ENCODE measurements around the gene MST1R.

DNA sequence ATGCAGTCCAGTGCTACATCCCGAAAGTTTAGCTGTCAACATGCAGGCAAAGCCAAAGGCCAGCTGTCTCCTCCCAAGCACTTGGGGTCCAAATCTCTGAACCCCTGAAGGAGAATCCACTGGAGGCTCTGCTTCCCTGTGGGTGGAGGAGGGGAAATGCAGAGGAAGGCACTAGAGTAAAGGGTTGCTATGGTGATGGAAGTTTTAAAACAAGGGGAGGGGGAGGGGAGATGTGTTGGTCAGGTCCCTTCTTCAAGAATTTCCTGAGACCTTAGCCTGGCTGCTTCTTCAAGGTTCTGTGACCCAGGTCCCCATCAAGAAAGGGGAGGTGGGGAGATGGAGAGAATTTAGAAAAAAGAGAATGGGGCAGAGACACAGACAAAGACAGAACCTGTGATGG, 36.3 kb downstream of the MST1R start:
- TF ChIP-seq, protein P1, sequence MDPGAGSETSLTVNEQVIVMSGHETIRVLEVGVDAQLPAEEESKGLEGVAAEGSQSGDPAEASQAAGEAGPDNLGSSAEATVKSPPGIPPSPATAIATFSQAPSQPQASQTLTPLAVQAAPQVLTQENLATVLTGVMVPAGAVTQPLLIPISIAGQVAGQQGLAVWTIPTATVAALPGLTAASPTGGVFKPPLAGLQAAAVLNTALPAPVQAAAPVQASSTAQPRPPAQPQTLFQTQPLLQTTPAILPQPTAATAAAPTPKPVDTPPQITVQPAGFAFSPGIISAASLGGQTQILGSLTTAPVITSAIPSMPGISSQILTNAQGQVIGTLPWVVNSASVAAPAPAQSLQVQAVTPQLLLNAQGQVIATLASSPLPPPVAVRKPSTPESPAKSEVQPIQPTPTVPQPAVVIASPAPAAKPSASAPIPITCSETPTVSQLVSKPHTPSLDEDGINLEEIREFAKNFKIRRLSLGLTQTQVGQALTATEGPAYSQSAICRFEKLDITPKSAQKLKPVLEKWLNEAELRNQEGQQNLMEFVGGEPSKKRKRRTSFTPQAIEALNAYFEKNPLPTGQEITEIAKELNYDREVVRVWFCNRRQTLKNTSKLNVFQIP (CRISPR knock-in tag; IDR thresholded peaks at IDR 0.05; ENCODE audit: borderline replicate concordance, low read depth): no peak
- no peak for TF ChIP-seq ISL1 (CRISPR knock-in tag; IDR thresholded peaks at IDR 0.05)
- TF ChIP-seq, protein P2, sequence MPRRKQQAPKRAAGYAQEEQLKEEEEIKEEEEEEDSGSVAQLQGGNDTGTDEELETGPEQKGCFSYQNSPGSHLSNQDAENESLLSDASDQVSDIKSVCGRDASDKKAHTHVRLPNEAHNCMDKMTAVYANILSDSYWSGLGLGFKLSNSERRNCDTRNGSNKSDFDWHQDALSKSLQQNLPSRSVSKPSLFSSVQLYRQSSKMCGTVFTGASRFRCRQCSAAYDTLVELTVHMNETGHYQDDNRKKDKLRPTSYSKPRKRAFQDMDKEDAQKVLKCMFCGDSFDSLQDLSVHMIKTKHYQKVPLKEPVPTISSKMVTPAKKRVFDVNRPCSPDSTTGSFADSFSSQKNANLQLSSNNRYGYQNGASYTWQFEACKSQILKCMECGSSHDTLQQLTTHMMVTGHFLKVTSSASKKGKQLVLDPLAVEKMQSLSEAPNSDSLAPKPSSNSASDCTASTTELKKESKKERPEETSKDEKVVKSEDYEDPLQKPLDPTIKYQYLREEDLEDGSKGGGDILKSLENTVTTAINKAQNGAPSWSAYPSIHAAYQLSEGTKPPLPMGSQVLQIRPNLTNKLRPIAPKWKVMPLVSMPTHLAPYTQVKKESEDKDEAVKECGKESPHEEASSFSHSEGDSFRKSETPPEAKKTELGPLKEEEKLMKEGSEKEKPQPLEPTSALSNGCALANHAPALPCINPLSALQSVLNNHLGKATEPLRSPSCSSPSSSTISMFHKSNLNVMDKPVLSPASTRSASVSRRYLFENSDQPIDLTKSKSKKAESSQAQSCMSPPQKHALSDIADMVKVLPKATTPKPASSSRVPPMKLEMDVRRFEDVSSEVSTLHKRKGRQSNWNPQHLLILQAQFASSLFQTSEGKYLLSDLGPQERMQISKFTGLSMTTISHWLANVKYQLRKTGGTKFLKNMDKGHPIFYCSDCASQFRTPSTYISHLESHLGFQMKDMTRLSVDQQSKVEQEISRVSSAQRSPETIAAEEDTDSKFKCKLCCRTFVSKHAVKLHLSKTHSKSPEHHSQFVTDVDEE (CRISPR knock-in tag; IDR thresholded peaks at IDR 0.05): no peak
- TF ChIP-seq BACH2 (CRISPR knock-in tag; IDR thresholded peaks at IDR 0.05; ENCODE audit: borderline replicate concordance): no peak
- no peak for TF ChIP-seq PPARA (CRISPR knock-in tag; IDR thresholded peaks at IDR 0.05; ENCODE audit: borderline replicate concordance)
- TF ChIP-seq, protein P3, sequence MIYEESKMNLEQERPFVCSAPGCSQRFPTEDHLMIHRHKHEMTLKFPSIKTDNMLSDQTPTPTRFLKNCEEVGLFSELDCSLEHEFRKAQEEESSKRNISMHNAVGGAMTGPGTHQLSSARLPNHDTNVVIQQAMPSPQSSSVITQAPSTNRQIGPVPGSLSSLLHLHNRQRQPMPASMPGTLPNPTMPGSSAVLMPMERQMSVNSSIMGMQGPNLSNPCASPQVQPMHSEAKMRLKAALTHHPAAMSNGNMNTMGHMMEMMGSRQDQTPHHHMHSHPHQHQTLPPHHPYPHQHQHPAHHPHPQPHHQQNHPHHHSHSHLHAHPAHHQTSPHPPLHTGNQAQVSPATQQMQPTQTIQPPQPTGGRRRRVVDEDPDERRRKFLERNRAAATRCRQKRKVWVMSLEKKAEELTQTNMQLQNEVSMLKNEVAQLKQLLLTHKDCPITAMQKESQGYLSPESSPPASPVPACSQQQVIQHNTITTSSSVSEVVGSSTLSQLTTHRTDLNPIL (CRISPR knock-in tag; IDR thresholded peaks at IDR 0.05; ENCODE audit: low read depth): no peak
- no peak for TF ChIP-seq GLIS3 (CRISPR knock-in tag; IDR thresholded peaks at IDR 0.05)
- TF ChIP-seq ARNTL (CRISPR knock-in tag; IDR thresholded peaks at IDR 0.05; ENCODE audit: borderline replicate concordance, low read depth): no peak
- TF ChIP-seq, protein P4, sequence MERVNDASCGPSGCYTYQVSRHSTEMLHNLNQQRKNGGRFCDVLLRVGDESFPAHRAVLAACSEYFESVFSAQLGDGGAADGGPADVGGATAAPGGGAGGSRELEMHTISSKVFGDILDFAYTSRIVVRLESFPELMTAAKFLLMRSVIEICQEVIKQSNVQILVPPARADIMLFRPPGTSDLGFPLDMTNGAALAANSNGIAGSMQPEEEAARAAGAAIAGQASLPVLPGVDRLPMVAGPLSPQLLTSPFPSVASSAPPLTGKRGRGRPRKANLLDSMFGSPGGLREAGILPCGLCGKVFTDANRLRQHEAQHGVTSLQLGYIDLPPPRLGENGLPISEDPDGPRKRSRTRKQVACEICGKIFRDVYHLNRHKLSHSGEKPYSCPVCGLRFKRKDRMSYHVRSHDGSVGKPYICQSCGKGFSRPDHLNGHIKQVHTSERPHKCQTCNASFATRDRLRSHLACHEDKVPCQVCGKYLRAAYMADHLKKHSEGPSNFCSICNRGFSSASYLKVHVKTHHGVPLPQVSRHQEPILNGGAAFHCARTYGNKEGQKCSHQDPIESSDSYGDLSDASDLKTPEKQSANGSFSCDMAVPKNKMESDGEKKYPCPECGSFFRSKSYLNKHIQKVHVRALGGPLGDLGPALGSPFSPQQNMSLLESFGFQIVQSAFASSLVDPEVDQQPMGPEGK (CRISPR knock-in tag; IDR thresholded peaks at IDR 0.05; ENCODE audit: borderline replicate concordance): no peak
- no peak for TF ChIP-seq OSR1 (CRISPR knock-in tag; IDR thresholded peaks at IDR 0.05)
